Body of pancreas (tissue), 4 donors: ENCODE measurements around the gene CPLX3. TPM values are rescaled to one million over a fixed set of nuclear protein-coding genes. Genes with fewer than 3 reads are reported as not detected.

Experiments
- ATAC-seq: fragments of 150-250 bp; one replicate; pipeline ENCODE4 v1.9.1; 2016
- DNase-seq, 4 donors: peaks; one replicate each; pipeline ENCODE4 v3.0.0-alpha.2; 2019
- H3K27ac ChIP-seq, 4 donors: fragments of 200-600 bp; sonication (generic); 1 replicate in 3 of 4; 2 replicates in 1 of 4; pipeline versions ENCODE4 v1.5.1 to v1.6.1; 2016 to 2019; ENCODE audit warnings: mild to moderate bottlenecking in 1 of 4, mixed read lengths in 1 of 4, moderate library complexity in 1 of 4
- H3K27me3 ChIP-seq, 2 donors: fragments of 200-600 bp; sonication (generic); one replicate each; pipeline ENCODE4 v1.6.0; 2016; ENCODE audit warnings: mild to moderate bottlenecking in 1 of 2
- H3K36me3 ChIP-seq, 2 donors: fragments of 200-600 bp; sonication (generic); replicated peaks in 1 of 2; 2 replicates each; pipeline ENCODE4 v1.5.1; 2016; ENCODE audit warnings: low read depth in 2 of 2; ENCODE audit not compliant: insufficient read depth in 1 of 2
- H3K4me1 ChIP-seq: fragments of 200-600 bp; sonication (generic); one replicate; pipeline ENCODE4 v1.6.0; 2016
- H3K4me3 ChIP-seq, 2 donors: fragments of 200-600 bp; sonication (generic); 1 replicate in 1 of 2; 2 replicates in 1 of 2; pipeline ENCODE4 v1.5.1; 2016 to 2019
- H3K9me3 ChIP-seq, 3 donors: fragments of 200-600 bp; sonication (generic); 1 replicate in 2 of 3; 2 replicates in 1 of 3; pipeline ENCODE4 v1.5.1; 2016
- CTCF ChIP-seq, 7 experiments: fragments of 450-650 bp in 4 of 7; fragments of 200-600 bp in 3 of 7; sonication (generic) in 3 of 7; IDR thresholded peaks; one replicate each; pipeline ENCODE4 v1.5.1; 2016 to 2019; ENCODE audit warnings: antibody characterized with exemption in 7 of 7
- POLR2A ChIP-seq, 3 donors: fragments of 450-650 bp; IDR thresholded peaks; one replicate each; pipeline ENCODE4 v1.6.1; 2016; ENCODE audit warnings: antibody characterized with exemption in 3 of 3, mild to moderate bottlenecking in 2 of 3
- WGBS, 2 donors: methylation state at CpG; one replicate each; pipeline ENCODE4 v1.1.5; 2017; 5-methylcytosine and 5-hydroxymethylcytosine counted together
- intact Hi-C: fragments of 100-400 bp; cut with DNase I; formaldehyde crosslinking; loops from one replicate; pipeline ENCODE4 v1.15.1; 2023
- total RNA-seq, 2 donors: library from RNA; depleted of rRNA; stranded (reverse); fragments of >200 nt; gene quantifications; one replicate each; pipeline ENCODE4 v1.1.0, GENCODE V29; 2016

CPLX3 gene
- total RNA-seq, 2 donors from 2014 or later = not detected

- Histone ChIP-seq H3K4me1 (peaks cover 4% of the 10 kb centered on the region), H3K9me3 (no peaks in the 10 kb centered on the region), H3K36me3 (no peaks in the 10 kb centered on the region), H3K27ac (no peak overlapping the region), H3K4me3 (no peak overlapping the region), H3K27me3 (no peaks in the 10 kb centered on the region)
- no peak for DNase-seq
- no peak for TF ChIP-seq POLR2A (IDR thresholded peaks at IDR 0.05)
- TF ChIP-seq CTCF (IDR thresholded peaks at IDR 0.05) = no peak
- no peak for ATAC-seq
- intact Hi-C loops = no loop called here
- WGBS, 2 donors = 70 to 82% methylated on average over 3 of the region's 3 CpGs
These were observed 16.5 kb upstream of the CPLX3 start for GRCh38 chr15:74809956-74810355.

- WGBS, 2 donors = 73 to 80% methylated on average over 8 to 12 of the region's 12 CpGs
- no peaks in the 10 kb centered on the region for H3K36me3 ChIP-seq
- ATAC-seq (no peak), DNase-seq (no peak)
- H3K4me3 ChIP-seq = no peak within 1 kb of the TSS
- no peak within 1 kb of the TSS for H3K27ac ChIP-seq
- H3K9me3 ChIP-seq = no peaks in the 10 kb centered on the region
- no peak for TF ChIP-seq POLR2A (IDR thresholded peaks at IDR 0.05)
- no peak for TF ChIP-seq CTCF (IDR thresholded peaks at IDR 0.05)
- intact Hi-C loops = no loop called here
- peaks cover 10% of the 10 kb centered on the region for H3K4me1 ChIP-seq
- H3K27me3 ChIP-seq = no peaks in the 10 kb centered on the region
These were observed 13.9 kb upstream of the CPLX3 start, which contains the start of gene LMAN1L for GRCh38 chr15:74812533-74812932. Gene LMAN1L (plus strand): TSS chr15:74812835. CDS start chr15:74812855, 20 bp downstream.

GRCh38 chr15:74815121-74815934 is 11.1 kb upstream of the CPLX3 start:
- 64 to 68% methylated on average over 9 to 10 of the region's 10 CpGs for WGBS, 2 donors
- Histone ChIP-seq H3K9me3 (no peaks in the 10 kb centered on the region), H3K4me1 (peaks cover 10% of the 10 kb centered on the region), H3K4me3 (no peak overlapping the region), H3K36me3 (no peaks in the 10 kb centered on the region), H3K27me3 (no peaks in the 10 kb centered on the region), H3K27ac (no peak overlapping the region)
- TF ChIP-seq CTCF (IDR thresholded peaks at IDR 0.05) (no peak), POLR2A (IDR thresholded peaks at IDR 0.05) (no peak)
- intact Hi-C loops = no loop called here
- DNase-seq = peak; percentile 43 to 81 (median 74)
- ATAC-seq = peak; percentile 45

GRCh38 chr15:74815961-74816360 is 10.5 kb upstream of the CPLX3 start:
- ATAC-seq (no peak), DNase-seq (no peak)
- TF ChIP-seq POLR2A (IDR thresholded peaks at IDR 0.05) = no peak
- no peak for TF ChIP-seq CTCF (IDR thresholded peaks at IDR 0.05)
- H3K9me3 ChIP-seq = no peaks in the 10 kb centered on the region
- H3K27me3 ChIP-seq = no peaks in the 10 kb centered on the region
- H3K36me3 ChIP-seq = no peaks in the 10 kb centered on the region
- intact Hi-C loops = no loop called here
- H3K4me3 ChIP-seq = no peak overlapping the region
- peaks cover 10% of the 10 kb centered on the region for H3K4me1 ChIP-seq
- H3K27ac ChIP-seq = no peak overlapping the region
- WGBS, 2 donors = 89% methylated on average over 9 to 15 of the region's 15 CpGs
